Thyroid gland (tissue), 4 donors: Measurements from ENCODE around the gene TNFSF4. TPM values are rescaled to one million over a fixed set of nuclear protein-coding genes. Genes with fewer than 3 reads are reported as not detected.

Experiments
- DNase-seq, 2 donors: peaks; one replicate each; pipeline ENCODE4 v3.0.0-alpha.2; 2019
- H3K27ac ChIP-seq, 3 donors: fragments of 200-600 bp; sonication (generic); 1 replicate in 2 of 3; 2 replicates in 1 of 3; pipeline ENCODE4 v1.5.1; 2016 to 2019; ENCODE audit warnings: mild to moderate bottlenecking in 1 of 3, moderate library complexity in 1 of 3
- H3K27me3 ChIP-seq: fragments of 200-600 bp; sonication (generic); one replicate; pipeline ENCODE4 v1.5.1; 2019
- H3K36me3 ChIP-seq, 2 donors: fragments of 200-600 bp; sonication (generic); one replicate each; pipeline ENCODE4 v1.5.1; 2016 to 2019
- H3K4me1 ChIP-seq, 2 donors: fragments of 200-600 bp; sonication (generic); one replicate each; pipeline ENCODE4 v1.5.1; 2017 to 2019
- H3K4me3 ChIP-seq, 3 donors: fragments of 200-600 bp; sonication (generic); replicated peaks in 1 of 3; 1 replicate in 2 of 3; 2 replicates in 1 of 3; pipeline ENCODE4 v1.5.1; 2016; ENCODE audit warnings: mild to moderate bottlenecking in 1 of 3
- H3K9me3 ChIP-seq: fragments of 200-600 bp; sonication (generic); one replicate; pipeline ENCODE4 v1.5.1; 2017
- POLR2A ChIP-seq, 2 donors: fragments of 450-650 bp; IDR thresholded peaks; one replicate each; pipeline ENCODE4 v1.6.1; 2017; ENCODE audit warnings: antibody characterized with exemption in 2 of 2, mild to moderate bottlenecking in 2 of 2, moderate library complexity in 1 of 2
- WGBS, 2 donors: methylation state at CpG; one replicate each; pipeline ENCODE4 v1.1.5; 2017; 5-methylcytosine and 5-hydroxymethylcytosine counted together
- intact Hi-C: fragments of 100-400 bp; cut with DNase I; formaldehyde crosslinking; loops from one replicate; pipeline ENCODE4 v1.15.1; 2023
- total RNA-seq, 4 donors: library from RNA; depleted of rRNA; stranded (reverse); fragments of >200 nt; gene quantifications; one replicate each; pipeline ENCODE4 v1.2.3, GENCODE V29; 2016
- TF ChIP-seq, protein P1 (sequence below), 6 experiments: fragments of 200-600 bp in 3 of 6; fragments of 450-650 bp in 3 of 6; sonication (generic) in 3 of 6; IDR thresholded peaks; one replicate each; pipeline ENCODE4 v1.5.1; 2016 to 2019; ENCODE audit warnings: antibody characterized with exemption in 6 of 6, mild to moderate bottlenecking in 2 of 6, inconsistent platforms in 1 of 6, moderate library complexity in 1 of 6

The TNFSF4 gene
- total RNA-seq, 4 donors from 2014 or later = 0.13 to 0.63 (median 0.41) TPM

DNA sequence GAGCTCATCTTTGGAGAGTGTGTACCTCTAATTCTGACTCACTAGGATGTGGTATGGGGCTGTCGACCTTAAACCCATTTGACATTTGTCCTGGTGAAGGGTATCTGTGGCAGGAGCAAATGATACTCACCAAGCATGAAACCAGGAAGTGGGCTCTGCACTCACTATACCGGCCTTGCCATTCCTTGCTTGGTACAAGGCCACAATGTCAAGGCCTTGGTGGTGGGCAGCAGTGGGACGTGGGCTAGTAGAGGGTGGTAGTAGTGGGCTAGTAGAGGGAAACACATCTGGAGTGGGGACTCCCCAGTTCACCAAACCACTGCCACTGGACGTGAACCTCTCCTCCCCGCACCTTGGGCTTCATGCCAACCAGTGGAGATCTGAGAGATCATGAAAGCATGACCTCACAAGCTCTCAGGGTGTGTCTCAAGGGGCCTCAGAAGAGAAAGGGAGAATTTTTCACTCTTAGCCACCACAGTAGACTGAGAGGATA, 11.5 kb downstream of the TNFSF4 start:
- TF ChIP-seq, protein P1, sequence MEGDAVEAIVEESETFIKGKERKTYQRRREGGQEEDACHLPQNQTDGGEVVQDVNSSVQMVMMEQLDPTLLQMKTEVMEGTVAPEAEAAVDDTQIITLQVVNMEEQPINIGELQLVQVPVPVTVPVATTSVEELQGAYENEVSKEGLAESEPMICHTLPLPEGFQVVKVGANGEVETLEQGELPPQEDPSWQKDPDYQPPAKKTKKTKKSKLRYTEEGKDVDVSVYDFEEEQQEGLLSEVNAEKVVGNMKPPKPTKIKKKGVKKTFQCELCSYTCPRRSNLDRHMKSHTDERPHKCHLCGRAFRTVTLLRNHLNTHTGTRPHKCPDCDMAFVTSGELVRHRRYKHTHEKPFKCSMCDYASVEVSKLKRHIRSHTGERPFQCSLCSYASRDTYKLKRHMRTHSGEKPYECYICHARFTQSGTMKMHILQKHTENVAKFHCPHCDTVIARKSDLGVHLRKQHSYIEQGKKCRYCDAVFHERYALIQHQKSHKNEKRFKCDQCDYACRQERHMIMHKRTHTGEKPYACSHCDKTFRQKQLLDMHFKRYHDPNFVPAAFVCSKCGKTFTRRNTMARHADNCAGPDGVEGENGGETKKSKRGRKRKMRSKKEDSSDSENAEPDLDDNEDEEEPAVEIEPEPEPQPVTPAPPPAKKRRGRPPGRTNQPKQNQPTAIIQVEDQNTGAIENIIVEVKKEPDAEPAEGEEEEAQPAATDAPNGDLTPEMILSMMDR (IDR thresholded peaks at IDR 0.05) = no peak
- no peak for TF ChIP-seq POLR2A (IDR thresholded peaks at IDR 0.05)
- intact Hi-C loops = loop anchor here (5.0 kb wide), 1 partner anchor 368 kb away; no protein-coding TSS in a partner anchor
- Histone ChIP-seq H3K36me3 (no peaks in the 10 kb centered on the region), H3K27me3 (no peaks in the 10 kb centered on the region), H3K4me3 (no peak overlapping the region), H3K4me1 (peaks cover 9 to 11% of the 10 kb centered on the region in 2 donors), H3K27ac (no peak overlapping the region), H3K9me3 (no peaks in the 10 kb centered on the region)
- peak; percentile 37 to 42 for DNase-seq
- WGBS, 2 donors = 56 to 65% methylated on average over 5 of the region's 5 CpGs

DNA sequence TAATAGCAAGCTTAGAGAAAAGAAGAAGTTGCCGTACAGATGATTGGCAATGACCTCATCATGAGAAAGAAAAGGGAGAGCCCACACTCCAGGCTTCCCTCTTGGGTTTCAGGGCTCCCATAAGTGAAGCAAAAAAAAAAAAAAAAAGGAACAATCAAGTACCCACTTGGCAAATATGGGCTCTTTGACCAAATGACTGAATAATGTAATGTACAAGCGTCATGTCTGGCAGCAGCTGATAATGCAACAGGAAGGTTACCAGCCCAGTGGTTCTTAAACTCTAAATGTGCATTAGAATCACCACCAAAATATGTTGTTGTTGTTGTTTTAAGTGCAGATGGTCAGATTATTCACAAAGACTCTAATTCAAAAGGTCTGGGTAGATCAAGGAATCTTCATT, 13.5 kb downstream of the TNFSF4 start:
- 79 to 86% methylated on average over 2 of the region's 2 CpGs for WGBS, 2 donors
- no peak for TF ChIP-seq POLR2A (IDR thresholded peaks at IDR 0.05)
- TF ChIP-seq, protein P1 (IDR thresholded peaks at IDR 0.05) = no peak
- no peak overlapping the region for H3K4me3 ChIP-seq
- H3K4me1 ChIP-seq = peaks cover 19 to 22% of the 10 kb centered on the region in 2 donors
- no peaks in the 10 kb centered on the region for H3K9me3 ChIP-seq
- no peaks in the 10 kb centered on the region for H3K27me3 ChIP-seq
- H3K27ac ChIP-seq = no peak overlapping the region
- no peak for DNase-seq
- H3K36me3 ChIP-seq = no peaks in the 10 kb centered on the region
- intact Hi-C loops = no loop called here

DNA sequence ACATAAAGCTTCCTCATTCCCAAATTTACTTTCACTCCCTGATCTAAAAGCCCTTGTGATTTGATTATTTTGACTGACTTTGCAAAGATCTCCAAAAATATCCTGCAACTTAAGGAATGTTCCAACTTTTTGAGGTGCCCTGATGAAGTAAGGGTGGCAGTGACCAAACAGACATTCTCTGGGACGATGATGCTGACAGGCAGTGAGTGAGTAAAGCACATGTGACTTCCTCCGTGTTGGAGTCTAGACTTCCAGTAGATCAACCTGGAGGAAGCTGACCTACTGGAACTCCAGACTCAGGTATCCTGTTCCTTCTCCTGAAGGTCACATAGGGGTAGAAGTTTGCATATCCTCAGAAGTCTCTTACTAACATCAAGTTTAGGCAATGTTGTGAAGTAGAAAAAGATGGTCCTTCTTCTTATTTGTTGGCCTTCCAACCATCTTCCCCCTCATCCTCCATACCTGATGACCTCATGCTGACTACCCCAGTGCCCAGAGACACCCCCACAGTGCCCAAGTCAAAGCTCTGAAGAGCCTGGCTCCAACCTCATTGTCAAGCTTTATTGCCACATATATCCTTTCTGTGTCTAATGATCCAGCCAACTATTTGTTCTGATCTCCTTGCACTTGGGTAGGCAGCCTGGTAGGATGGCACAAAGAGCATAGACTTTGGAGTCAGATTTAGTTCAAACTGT, 16.0 kb downstream of the TNFSF4 start:
- 28 to 46% methylated on average over 2 of the region's 2 CpGs for WGBS, 2 donors
- peak in 1 of 2 donors; percentile 4 for DNase-seq
- intact Hi-C loops = no loop called here
- Histone ChIP-seq H3K4me1 (peaks cover 19 to 22% of the 10 kb centered on the region in 2 donors), H3K4me3 (no peak overlapping the region), H3K27me3 (no peaks in the 10 kb centered on the region), H3K36me3 (no peaks in the 10 kb centered on the region), H3K27ac (peak overlapping the region; percentile 82 to 93 (median 92)), H3K9me3 (no peaks in the 10 kb centered on the region)
- no peak for TF ChIP-seq POLR2A (IDR thresholded peaks at IDR 0.05)
- TF ChIP-seq, protein P1 (IDR thresholded peaks at IDR 0.05) = no peak

DNA sequence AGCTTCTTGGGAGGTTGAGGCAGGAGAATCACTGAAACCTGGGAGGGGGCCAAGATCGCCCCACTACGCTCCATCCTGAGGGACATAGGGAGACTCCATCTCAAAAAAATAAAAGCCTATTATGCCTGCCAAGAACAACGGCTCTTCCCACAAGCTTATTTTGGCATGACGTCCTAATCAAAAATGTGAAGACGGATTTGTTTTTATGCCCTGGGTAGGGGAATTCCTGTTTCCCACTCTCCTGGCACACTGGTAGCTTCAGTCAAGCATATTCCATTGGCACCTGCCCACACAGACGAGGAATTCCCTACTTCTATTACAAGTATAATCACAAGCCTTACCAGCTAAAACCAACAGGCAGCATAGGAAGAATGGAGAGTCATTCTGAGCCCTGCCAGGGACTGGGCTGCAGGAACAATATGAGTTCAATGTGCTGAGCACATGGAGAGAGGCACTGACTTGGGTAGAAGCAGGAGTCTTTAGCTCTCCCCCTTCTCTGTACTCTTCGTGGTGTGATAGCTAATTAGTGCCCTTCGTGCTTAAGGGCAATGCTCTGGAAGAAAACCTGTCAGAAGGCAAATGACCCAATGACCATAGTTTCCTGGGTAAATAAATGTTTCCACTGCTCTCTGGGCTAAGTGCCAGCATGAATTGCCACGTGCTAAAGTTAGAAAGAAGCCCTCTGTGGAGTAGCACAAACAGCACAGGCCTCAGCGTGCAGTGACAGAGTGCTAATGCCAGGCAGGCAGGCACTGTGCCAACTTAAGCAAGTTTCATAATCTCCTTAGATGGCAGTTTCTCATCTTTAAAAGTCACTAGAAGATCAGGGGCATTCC, 16.8 kb downstream of the TNFSF4 start:
- H3K4me1 ChIP-seq = peaks cover 19 to 22% of the 10 kb centered on the region in 2 donors
- intact Hi-C loops = no loop called here
- H3K36me3 ChIP-seq = no peaks in the 10 kb centered on the region
- 3 to 12% methylated on average over 10 of the region's 10 CpGs for WGBS, 2 donors
- H3K27me3 ChIP-seq = no peaks in the 10 kb centered on the region
- TF ChIP-seq, protein P1 (IDR thresholded peaks at IDR 0.05) = no peak
- TF ChIP-seq POLR2A (IDR thresholded peaks at IDR 0.05) = no peak
- H3K27ac ChIP-seq = peak overlapping the region; percentile 82 to 93 (median 92)
- H3K4me3 ChIP-seq = no peak overlapping the region
- no peaks in the 10 kb centered on the region for H3K9me3 ChIP-seq
- peak; percentile 93 to 94 for DNase-seq
